HG03354 (cell line): ENCODE measurements around the gene STRA8.

Experiments
- ATAC-seq: cut with Tn5 transposase; IDR thresholded peaks from one replicate; pipeline ENCODE4 v1.9.1; 2021; ENCODE audit warnings: mild to moderate bottlenecking; ENCODE audit not compliant: unreplicated experiment, poor library complexity, severe bottlenecking

STRA8 gene

GRCh38 chr7:135290594-135290993, 57.0 kb downstream of the STRA8 start:
- ATAC-seq: no peak

- no peak for ATAC-seq
Measured at GRCh38 chr7:135291809-135292253, 58.2 kb downstream of the STRA8 start.

GRCh38 chr7:135299235-135299634, 65.6 kb downstream of the STRA8 start:
- ATAC-seq: no peak

GRCh38 chr7:135300913-135301765, 67.5 kb downstream of the STRA8 start:
- no peak for ATAC-seq
